ENCODE results near the gene HRH1.

DNA sequence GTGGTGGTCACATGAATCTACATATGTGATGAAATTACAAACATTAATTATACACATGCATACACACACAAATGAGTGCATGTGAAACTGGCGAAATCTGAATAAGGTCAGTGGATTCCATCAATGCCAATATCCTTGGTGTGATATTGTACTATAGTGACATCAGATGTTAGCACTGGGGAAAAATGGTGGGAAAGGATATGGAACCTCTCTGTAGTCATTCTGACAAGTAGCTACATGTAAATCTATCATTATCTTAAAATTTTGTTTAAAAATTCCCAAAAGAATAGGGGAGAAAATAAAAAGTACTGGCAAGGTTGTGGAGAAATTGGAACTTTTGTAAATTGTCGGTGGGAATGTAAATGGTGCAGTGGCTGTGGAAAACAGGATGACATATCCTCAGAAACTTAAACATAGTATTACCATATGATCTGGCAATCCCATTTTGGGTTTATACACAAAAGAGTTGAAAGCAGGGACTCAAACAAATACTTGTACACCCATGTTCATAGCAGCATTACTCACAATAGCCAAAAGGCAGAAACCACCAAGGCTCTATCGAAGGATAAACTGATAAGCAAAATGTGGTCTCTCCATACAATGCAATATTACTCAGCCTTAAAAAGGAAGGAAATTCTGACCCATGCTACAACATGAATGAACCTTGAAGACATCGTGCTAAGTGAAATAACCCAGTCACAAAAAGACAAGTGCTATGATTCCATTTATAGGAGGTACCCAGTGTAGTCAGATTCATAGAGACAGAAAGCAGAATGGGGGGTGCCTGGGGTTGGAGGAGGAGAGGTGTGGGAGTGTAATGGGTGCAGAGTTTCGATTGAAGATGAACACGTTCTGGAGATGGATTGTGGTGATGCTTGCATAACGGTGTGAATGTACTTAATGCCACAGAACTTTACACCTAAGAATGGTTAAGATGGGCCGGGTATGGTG lies 25.3 kb upstream of the HRH1 start:
- TF ChIP-seq SP1 (IDR thresholded peaks at IDR 0.05) (no peak), FOXK2 (IDR thresholded peaks at IDR 0.05) (no peak), ARNT (IDR thresholded peaks at IDR 0.05) (no peak)

Data from HEK293T (cell line).